ENCODE data around the gene MAP3K1.

- TF ChIP-seq CTCF (tag by site-specific recombination; IDR thresholded peaks at IDR 0.05) (no peak), ZNF416 (tag by site-specific recombination; IDR thresholded peaks at IDR 0.05) (no peak), SETDB1 (IDR thresholded peaks at IDR 0.05; ENCODE audit: insufficient read length, low read length) (no peak), ZSCAN18 (tag by site-specific recombination; IDR thresholded peaks at IDR 0.05) (no peak), ZNF302 (tag by site-specific recombination; IDR thresholded peaks at IDR 0.05; ENCODE audit: low read depth) (no peak)
Observed at GRCh38 chr5:56900395-56900794, 85.0 kb downstream of the MAP3K1 start.
